Stimulated activated CD8-positive, alpha-beta memory T cell treated with anti-CD3 and anti-CD28 coated beads, Interleukin-15, amount 100 ng/mL, for 24 hours (primary cell): Measurements from ENCODE around the gene PPARA.
"Not testable (repeated sequence)": the region's sequence is repeated elsewhere in the genome, so short reads cannot be mapped to it uniquely, and the experiment has no call there.

Experiments
- DNase-seq: peaks from one replicate; pipeline ENCODE4 v3.0.0-alpha.2; 2020; ENCODE audit warnings: low read depth

Gene PPARA

DNA sequence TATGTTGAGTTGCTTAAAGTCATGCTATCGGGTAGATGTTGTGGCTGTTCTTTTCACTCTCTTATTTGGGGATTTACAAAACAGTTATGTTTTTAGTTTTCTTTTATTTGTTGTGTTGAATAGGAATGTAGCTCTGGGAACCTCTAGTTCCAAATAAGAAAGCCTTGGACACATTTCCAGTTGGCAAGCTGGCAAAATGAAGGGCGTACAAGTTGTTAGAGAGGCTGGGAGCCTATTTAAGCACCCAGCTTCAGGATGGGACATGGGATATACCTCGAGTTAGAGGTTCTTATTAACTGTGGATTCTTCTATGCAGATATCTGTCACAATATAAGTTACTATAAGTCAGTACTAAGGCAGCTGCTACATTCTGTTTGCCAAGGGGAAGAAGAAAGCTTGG lies 22.8 kb downstream of the PPARA start:
- no peak for DNase-seq

DNA sequence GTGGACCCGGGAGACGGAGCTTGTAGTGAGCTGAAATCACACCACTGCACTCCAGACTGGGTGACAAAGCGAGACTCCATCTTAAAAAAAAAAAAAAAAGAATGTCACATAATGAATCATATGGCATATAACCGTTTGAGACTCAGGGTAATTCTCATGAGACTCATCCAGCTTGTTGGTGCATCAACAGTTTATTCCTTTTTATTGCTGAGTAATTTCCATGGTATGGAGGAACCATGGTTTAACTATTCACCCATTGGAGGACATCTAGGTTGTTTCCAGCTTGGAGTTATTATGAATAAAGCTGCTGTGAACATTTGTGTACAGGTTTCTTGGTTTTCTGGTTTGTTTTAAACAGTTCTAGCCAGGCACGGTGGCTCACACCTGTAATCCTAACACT lies 25.3 kb downstream of the PPARA start:
- no peak for DNase-seq

DNA sequence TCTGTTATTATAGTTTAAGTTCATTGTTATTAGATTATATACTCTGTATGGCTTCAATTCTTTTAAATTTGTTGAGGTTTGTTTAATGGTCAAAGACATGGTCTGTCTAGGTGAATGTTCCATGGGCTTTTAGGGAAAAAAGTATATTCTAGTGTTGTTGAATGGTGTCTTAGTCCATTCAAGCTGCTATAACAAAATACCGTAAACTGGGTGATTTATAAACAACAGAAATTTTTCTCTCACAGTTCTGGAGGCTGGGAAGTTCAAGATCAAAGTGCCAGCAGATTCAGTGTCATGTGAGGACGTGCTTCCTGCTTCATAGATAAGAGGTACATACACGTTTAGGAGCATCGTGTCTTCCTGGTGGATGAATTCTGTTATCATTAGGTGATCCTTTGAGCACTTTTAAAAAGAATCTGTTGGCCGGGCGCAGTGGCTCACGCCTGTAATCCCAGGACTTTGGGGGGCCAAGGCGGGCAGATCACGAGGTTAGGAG lies 26.2 kb downstream of the PPARA start:
- DNase-seq: no peak

DNA sequence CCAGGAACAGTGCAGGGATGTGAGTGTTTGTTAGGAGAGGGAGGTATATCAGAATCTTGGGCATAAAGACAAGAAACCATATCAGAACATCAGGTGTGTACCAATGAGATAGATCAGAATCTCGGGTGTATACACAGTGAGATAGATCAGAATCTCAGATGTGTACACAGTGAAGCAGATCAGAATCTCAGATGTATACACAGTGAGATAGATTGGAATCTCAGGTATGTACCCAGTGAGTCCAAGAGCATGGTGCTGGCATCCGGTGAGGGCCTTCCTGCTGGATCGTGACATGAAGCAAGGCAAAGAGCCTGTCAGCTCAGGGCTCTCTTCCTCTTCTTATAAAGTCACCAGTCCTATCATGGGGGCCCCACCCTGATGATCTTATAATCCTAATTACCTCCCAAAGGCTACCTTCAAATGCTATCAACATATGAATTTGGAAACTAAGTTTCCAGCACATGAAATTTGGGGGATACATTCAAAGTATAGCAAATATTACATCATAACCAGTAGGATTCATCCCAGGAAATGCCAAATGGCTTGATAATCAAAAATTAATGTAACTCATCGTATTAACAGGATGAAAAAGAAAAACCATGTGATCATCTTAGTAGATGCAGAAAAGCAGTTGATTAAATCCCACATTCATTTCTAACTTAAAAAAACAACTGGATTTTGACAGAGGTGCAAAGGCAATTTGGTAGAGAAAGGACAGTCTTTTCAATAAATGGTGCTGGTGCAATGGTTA lies 28.6 kb downstream of the PPARA start:
- no peak for DNase-seq

DNA sequence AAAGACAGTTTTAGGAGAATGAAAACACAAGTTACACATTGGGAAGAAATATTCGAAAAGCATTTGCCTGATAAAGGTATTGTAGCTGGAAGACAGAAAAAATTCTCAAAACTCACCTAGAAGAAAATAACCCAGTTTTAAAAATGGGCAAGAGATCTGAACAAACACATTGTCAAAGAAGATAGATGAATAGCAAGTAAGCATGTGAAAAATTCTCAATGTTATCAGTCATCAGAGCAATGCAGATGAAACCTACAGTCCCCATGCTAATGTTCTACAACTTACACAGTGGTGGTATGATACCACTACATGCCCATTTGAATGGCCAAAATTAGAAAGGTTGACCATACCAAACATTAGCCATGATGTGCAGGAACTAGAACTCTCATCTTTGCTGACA lies 29.4 kb downstream of the PPARA start:
- DNase-seq: no peak

DNA sequence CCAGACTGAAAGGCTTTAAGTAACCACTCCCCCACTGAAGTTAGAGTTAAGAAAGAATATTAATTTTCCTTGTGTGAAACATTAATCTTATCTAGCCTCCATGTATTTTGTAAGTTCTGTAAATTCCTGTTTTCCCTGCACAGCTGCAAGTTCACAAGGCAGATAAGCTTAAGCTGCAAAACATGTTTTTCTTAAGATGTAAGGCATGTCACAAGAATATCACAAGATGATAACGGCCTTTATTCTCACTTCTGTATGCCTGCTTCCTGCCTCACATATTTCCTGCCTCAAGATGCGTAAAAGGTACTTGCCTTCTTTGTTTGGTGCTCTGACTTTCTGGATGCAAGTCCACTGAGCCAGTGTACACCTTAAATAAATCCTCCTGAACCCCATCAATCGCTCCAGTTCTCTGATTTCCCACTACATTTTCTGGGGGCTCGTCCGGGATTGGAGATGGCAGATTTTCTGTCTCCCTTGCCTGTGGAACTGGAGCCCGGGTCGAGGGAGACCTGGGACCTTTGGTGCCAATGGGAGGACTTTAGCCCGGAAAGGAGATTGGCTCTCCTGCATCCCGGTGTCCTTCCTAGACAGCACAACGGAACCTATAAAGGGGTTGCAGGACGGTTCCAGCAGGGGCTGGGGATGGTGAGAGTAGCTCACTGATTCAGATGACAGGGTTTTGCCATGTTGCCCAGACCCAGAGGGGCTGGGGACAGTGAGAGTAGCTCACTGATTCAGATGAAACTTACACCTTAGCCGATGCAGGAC lies 30.2 kb downstream of the PPARA start:
- DNase-seq: no peak

DNA sequence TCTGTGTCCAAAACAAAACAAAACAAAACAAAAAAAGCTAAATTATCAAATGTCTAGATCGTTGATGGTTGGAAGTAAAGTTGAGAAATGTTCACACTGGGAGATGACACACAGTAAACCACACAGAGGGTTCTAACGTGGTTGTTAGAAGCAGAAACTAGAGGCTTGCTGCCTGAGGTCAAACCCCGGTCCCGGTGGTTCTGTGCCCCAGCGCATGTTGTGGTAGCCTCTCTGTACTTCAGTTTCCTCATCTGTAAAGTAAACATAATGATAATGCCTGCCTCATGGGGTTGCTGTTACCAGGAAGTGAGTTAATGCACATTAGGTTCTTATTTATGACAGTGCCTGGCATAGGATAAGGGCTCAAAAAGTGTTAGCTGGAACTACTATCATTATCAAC lies 33.4 kb downstream of the PPARA start:
- DNase-seq: no peak

DNA sequence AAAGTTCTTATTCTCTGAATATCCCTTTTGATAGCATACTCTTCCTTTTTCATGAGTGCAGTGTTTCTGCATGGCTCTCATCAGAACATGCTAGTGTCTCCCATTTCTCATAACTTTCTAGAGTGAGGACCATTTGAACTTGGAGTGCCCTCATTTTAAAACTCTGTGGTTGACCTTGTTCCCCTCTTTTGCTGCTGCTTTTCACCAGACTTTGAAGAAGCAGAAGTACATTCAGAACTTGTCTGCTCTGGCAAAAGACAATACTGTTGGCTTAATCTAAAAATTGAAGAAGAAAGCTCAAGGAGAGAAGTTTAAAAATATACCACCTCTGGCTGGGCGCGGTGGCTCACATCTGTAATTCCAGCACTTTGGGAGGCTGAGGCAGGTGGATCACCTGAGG lies 35.0 kb downstream of the PPARA start:
- no peak for DNase-seq

DNA sequence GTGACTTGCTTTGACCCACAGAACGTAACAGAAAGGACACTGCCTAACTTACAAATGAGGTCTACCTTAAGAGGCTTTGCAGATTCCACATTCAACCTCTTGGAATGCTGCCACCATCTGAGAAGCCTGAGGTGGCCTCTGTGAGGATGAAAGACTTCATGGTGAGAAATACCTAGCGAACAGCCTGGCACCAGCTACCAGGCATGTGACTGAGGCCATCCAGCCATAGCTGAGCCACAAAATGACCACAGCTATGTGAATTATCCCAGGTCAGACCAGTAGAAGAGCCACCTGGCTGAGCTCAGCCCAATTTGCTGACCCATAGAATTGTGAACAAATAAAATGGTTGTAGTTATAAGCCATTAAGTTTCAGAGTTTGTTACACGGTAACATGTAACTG lies 37.5 kb downstream of the PPARA start:
- no peak for DNase-seq

DNA sequence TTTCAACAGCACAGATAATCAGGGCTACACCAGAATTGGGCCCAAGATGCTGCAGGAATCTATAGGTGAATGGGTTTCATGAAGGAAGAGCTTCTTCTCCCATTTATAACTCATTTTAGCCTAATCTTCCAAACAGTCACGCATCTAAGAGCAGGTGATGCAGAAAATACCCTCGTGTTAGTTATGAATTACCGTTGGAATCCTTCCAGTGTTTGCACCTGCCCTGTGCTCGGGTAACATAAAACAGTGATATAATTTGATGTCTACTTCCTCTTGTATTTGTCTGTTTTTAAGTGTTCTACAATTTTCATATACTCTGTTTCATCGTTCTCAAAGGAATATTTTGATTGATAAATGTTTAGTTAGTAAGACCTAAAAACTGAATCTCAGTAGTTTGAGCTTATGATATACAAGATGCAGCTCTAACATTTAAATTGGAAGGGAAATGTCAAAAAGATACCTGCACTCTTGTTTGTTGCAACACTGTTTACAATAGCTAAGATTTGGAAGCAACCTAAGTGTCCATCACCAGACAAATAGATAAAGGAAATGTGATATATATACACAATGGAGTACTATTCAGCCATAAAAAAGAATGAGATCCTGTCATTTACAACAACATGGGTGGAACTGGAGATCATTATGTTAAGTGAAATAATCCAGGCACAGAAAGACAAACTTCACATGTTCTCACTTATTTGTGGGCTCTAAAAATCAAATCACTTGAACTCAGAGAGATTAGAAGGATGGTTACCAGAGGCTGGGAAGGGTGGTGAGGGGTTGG lies 42.1 kb downstream of the PPARA start:
- no peak for DNase-seq

DNA sequence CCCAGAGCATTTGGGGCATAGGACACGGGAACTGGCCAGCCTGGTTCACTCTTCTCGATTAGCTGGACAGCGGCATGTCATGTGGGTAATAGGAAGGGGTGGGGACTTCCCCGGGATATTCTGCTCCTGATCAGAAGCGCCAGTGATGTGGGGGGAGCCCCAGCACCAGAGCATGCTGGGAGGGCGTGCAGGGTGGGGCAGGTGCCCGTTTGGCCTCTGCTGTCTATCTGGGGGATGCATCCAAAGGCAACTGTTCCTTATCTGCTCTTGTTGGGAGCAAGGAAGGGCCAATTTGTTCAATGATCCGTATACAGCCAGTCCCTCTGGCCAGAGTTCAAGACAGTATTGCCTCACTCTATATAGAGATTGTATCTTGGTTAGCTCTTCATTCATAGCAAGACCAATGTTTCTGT lies 43.6 kb downstream of the PPARA start:
- no peak for DNase-seq

DNA sequence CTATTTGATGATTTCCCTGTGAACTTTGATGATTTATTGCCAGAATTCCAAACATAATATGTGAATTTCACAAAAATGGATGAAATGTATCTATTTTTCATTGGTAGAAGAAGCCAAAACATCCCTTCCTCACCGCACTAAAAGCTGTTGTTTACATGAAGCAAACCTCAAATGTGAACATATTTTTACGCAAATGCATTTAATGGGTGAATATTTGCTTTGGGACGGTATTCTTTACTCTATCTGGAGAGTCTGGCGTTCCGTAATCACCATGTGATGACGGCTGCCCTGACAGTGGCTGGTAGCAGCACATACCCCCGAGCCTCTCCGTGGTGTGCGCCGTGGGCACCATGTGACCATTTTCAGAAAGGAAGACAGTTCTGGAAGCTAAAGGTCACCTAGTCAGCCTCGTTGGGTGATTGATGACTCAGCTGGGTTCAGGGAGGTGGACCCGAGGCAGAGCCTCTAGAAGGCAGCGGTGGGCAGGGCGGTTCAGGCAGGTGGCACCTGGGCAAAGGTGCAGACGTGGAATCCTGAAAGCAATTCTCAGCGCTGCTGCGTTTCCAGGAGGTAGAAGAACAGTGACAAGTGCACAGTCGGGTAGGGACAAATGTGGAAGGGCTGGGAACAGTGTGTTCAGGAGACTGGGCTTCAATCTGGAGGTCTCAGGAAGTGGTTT lies 45.3 kb downstream of the PPARA start:
- DNase-seq: no peak

DNA sequence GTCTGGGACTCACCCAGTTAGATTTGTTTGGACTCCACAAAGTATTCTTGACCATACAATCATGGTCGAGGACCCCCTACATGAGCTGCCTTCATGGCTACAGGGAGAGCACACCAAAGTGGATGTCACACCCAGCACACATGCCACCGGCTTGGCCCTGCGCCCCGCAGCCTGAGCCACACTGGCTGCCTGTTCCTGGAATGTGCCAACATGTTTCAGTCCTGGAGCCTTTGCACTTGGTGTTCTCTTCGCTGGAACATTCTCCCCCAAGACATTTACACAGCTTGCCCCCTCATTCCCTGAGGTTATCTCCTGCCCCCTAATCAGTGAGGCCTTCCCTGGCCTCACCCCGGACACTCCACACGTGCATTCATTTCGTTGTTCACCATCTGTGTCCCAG lies 46.0 kb downstream of the PPARA start:
- DNase-seq: no peak

DNA sequence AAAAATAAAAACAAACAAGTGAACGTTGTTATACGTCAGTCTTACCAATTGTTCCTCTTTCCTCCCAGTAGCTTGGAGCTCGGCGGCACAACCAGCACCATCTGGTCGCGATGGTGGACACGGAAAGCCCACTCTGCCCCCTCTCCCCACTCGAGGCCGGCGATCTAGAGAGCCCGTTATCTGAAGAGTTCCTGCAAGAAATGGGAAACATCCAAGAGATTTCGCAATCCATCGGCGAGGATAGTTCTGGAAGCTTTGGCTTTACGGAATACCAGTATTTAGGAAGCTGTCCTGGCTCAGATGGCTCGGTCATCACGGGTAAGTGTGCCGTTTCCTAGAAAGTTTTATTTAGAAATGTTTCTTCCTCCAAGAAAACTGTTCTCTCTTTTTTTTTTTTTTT lies 47.9 kb downstream of the PPARA start:
- no peak for DNase-seq

DNA sequence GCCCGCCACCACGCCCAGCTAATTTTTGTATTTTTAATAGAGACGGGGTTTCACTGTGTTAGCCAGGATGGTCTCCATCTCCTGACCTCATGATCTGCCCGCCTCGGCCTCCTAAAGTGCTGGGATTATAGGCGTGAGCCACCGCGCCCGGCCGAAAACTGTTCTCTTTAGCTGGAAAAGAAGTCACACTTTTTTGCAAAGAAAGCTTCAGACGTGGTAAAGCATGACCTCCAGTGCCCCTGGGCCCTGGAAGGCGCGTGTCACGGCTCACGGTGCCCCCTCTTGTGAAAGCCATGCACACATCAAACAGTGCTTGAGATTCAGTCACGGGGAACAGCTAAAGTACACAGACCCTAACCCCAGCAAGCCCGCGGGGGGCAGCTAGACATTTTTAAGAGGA lies 48.5 kb downstream of the PPARA start:
- DNase-seq: not testable (repeated sequence)

DNA sequence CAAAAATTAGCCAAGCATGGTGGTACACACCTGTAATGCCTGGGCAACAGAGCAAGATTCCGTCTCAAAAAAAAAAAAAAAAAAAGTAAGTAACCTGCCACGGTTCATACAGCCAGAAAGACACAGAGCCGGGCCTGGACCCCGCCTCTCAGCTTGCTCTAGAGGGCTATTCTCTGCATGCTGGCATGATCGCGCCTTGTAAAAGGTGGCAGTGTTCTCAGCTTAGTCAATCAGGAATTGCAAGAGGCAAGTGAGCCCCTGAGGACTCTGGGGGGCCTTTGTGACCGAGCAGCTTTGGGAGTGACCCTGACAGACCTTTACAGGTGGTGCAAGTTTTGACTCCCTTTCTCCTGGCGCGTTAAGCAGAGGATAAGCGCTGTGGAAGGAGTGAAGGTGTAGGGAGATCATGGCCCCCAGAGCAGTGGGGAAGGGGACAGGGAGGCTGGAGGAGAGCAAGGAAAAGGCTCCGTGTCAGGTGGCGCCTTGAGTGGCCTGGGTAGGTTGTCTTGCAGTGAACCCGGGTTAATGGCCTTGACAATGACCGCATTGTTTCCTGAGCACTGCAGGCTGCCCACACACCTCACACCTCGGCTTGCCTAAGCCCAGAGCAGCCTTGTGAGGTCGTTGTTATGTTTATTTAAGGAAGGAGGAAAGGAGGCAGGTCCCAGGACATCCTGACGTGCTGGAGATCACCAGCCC lies 50.9 kb downstream of the PPARA start:
- no peak for DNase-seq

DNA sequence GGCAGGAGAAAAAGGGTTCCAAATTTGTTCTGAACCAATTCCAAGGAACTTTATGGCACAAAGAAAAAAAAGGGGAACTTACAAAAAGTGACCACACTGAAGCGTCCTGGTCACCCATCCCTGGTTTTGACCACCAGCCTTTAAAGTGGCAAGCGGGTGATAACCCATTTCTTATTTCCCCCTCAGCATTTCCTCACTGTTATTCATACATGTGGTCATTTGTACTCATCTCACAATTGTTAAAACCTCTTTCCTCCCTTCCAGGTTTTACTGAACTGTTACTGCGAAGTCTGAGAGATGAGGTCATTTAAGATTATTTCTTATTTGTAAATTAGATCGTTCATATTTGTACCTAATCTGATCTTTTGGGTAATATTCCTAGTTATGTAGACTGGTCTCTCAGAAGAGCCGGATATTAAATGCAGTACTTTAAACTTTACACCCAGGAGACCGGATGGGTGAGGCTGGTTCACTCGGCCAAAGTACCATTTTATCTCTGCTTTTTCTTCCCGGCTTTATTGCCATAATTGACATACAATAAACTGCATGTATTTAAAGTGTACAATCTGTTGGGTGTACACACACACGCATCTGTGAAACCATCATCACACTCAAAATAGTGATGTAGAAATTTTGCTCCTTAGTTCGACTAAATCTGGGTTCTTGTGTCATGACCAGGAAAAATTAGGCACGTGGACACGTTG lies 52.7 kb downstream of the PPARA start:
- no peak for DNase-seq

DNA sequence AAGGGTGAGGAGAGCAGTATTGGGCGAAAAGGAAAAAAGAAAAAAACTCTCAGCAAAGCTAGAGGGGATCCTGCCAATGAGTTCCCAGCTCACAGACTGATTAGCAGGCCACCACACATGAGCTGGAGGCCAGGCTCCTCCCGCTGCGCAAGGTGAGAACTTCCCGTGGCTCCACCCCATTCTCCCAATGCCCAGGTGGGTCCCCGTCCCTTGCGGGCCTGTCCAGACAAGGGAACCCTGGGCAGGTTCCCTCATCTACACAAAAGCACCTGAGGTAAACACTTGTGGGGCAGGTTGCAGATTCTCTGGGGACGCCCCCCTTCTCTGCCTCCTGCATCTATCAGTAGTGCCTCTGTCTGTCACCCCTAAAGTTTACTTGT lies 53.3 kb downstream of the PPARA start:
- DNase-seq: no peak

DNA sequence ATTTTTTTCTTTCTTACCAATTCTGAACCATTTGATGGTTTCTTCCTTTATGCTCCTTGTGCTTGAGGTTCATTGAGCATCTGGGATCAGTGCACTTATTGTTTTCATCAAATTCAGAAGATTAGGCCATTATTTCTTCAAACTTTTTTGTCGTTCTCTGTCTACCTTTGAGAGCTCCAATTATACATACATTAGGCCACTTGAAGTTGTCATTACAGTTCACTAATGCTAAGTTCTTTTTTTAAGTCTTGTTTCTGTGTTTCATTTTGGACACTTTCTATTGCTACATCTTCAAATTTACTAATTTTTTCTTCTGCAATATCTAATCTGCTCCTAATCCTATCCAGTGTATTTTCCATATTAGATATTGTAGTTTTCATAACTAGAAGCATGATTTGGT lies 58.9 kb downstream of the PPARA start:
- no peak for DNase-seq

DNA sequence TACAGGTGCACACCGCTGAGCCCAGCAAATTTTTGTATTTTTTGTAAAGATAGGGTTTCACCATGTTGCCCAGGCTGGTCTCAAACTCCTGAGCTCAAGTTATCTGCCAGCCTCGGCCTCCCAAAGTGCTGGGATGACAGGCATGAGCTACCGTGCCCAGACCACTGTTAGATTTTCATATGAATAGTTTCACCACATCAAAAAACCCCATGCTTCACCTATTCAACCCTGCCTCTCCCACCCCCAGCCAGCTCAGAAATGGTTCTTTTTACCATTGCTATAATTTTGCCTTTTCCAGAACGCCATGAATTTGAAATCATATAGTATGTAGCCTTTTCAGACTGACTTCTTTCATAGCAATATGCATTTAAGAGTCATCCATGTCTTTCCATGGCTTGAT lies 61.9 kb downstream of the PPARA start:
- no peak for DNase-seq

DNA sequence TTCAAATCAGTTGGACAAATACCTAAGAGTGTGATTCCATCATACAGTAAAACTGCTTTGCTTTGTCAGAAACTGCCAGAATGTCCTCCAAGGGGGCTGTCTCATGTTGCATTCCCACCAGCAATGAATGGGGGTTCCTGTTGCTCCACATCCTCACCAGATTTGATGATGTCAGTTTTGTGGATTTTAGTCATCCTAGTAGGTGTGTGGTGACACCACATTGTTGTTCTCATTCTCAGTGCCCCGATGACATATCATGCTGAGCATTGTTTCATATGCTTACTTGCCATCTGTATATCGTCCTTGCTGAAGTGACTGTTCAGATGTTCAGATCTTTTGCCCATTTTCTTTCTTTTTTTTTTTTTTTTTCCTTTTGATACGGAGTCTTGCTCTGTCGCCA lies 62.7 kb downstream of the PPARA start:
- no peak for DNase-seq
